K562 (cell line): ENCODE measurements around the gene NDUFA7. TPM values are rescaled to one million over a fixed set of nuclear protein-coding genes. Genes with fewer than 3 reads are reported as not detected.

ENCODE experiments used
- ATAC-seq: fragments of 200-7000 bp; cut with Tn5 transposase; 3 replicates; pipeline ENCODE4 v1.9.1; 2020; ENCODE audit warnings: moderate library complexity
- BruUV-seq: library from RNA; stranded (reverse); fragments of 400-500 nt; replicated peaks from 2 replicates; lab custom pipeline; 2021; lab: Mats Ljungman, UMichigan
- CTCF ChIA-PET: fragments of 300-600 bp; formaldehyde crosslinking; extraction: SDS; loops from one replicate; lab custom pipeline; 2021; ENCODE audit warnings: low intra/inter-chr PET ratio; lab: Yijun Ruan, JAX
- POLR2A ChIA-PET: fragments of 300-600, 350-650 bp; sonication (Branson Sonifier 250); formaldehyde crosslinking; extraction: SDS; loops from one replicate; lab custom pipeline; 2021; ENCODE audit warnings: antibody characterized with exemption, inconsistent platforms; lab: Yijun Ruan, JAX
- DNase-seq, 4 experiments: peaks; one replicate each; pipeline versions ENCODE4 v3.0.0 to v3.0.0-alpha.2; 2011 to 2018; ENCODE audit warnings: low spot score in 3 of 4, mixed read lengths in 3 of 4; ENCODE audit errors: extremely low read depth in 1 of 4
- FAIRE-seq: peaks from 2 replicates; lab custom pipeline; 2011; peaks lifted over from hg19 to GRCh38; lab: Jason Lieb, UNC
- H2AFZ ChIP-seq: 2 replicates; pipeline ENCODE4 v1.6.0; 2011; ENCODE audit warnings: low read depth, low read length, control low read depth, inconsistent platforms
- H3K27ac ChIP-seq: fragments of 200-600 bp; 3 replicates; pipeline ENCODE4 v1.8.0; 2011; ENCODE audit warnings: low read depth, mild to moderate bottlenecking, control low read depth, inconsistent platforms, low read length, moderate library complexity, mixed read lengths; ENCODE audit errors: extremely low read depth
- H3K27me3 ChIP-seq, 2 experiments: fragments of 300-600 bp in 1 of 2; 2 replicates in 1 of 2; 3 replicates in 1 of 2; pipeline versions ENCODE4 v1.6.0 to v1.8.0; 2011; ENCODE audit warnings: inconsistent platforms in 2 of 2, low read length in 2 of 2, mild to moderate bottlenecking in 1 of 2, mixed read lengths in 1 of 2, moderate library complexity in 1 of 2; ENCODE audit not compliant: control insufficient read depth in 2 of 2, insufficient read depth in 2 of 2
- H3K36me3 ChIP-seq: fragments of 300-600 bp; 3 replicates; pipeline ENCODE4 v1.8.0; 2011; ENCODE audit warnings: mild to moderate bottlenecking, low read length, inconsistent platforms; ENCODE audit not compliant: control insufficient read depth, insufficient read depth
- H3K4me1 ChIP-seq, 2 experiments: fragments of 200-600 bp in 1 of 2; replicated peaks in 1 of 2; 2 replicates in 1 of 2; 3 replicates in 1 of 2; pipeline versions ENCODE4 v1.5.1 to v1.8.0; 2011; ENCODE audit warnings: inconsistent platforms in 2 of 2, low read length in 2 of 2, mild to moderate bottlenecking in 1 of 2, mixed read lengths in 1 of 2, moderate library complexity in 1 of 2; ENCODE audit not compliant: control insufficient read depth in 2 of 2, insufficient read depth in 2 of 2
- H3K4me2 ChIP-seq: 2 replicates; pipeline ENCODE4 v1.6.1; 2011; ENCODE audit warnings: low read length, control low read depth, inconsistent platforms, mixed read lengths; ENCODE audit not compliant: insufficient read depth
- H3K4me3 ChIP-seq: fragments of 200-600 bp; sonication (generic), shearing (Covaris generic); 2 replicates; pipeline ENCODE4 v1.5.1; 2016; ENCODE audit warnings: control low read depth, inconsistent platforms
- H3K79me2 ChIP-seq: fragments of 200-600 bp; 3 replicates; pipeline ENCODE4 v1.8.0; 2011; ENCODE audit warnings: low read length, inconsistent platforms; ENCODE audit not compliant: control insufficient read depth, insufficient read depth
- H3K9ac ChIP-seq, 2 experiments: 2 replicates each; pipeline versions ENCODE4 v1.6.0 to v1.6.1; 2011; ENCODE audit warnings: low read depth in 2 of 2, low read length in 2 of 2, control low read depth in 1 of 2, inconsistent platforms in 1 of 2, mild to moderate bottlenecking in 1 of 2, mixed read lengths in 1 of 2; ENCODE audit not compliant: insufficient read depth in 1 of 2
- H3K9me1 ChIP-seq: one replicate; pipeline ENCODE4 v1.6.0; 2011; ENCODE audit warnings: inconsistent platforms, mild to moderate bottlenecking, low read length, moderate library complexity; ENCODE audit not compliant: control insufficient read depth, insufficient read depth
- H3K9me3 ChIP-seq: replicated peaks from 2 replicates; pipeline ENCODE4 v1.5.1; 2011; ENCODE audit warnings: low read depth, low read length, inconsistent platforms; ENCODE audit not compliant: control insufficient read depth, insufficient read depth
- H4K20me1 ChIP-seq: replicated peaks from 2 replicates; pipeline ENCODE4 v1.6.1; 2011; ENCODE audit warnings: low read length, inconsistent platforms, mixed read lengths; ENCODE audit not compliant: control insufficient read depth, insufficient read depth
- EP400 ChIP-seq: fragments of 450-650 bp; IDR thresholded peaks from 2 replicates; pipeline ENCODE4 v1.6.1; 2017; ENCODE audit warnings: antibody characterized with exemption, mild to moderate bottlenecking, moderate library complexity
- ZBTB17 ChIP-seq: fragments of 450-650 bp; formaldehyde crosslinking; IDR thresholded peaks from 2 replicates; pipeline ENCODE4 v1.4.0; 2020; ENCODE audit warnings: mild to moderate bottlenecking
- WGBS: fragments of 100-300 bp; shearing (Covaris generic); methylation state at CpG from one replicate; pipeline ENCODE4 v1.1.6; 2016; ENCODE audit warnings: low coverage, mixed read lengths; ENCODE audit not compliant: insufficient coverage; ENCODE audit errors: missing lambda C conversion rate; 5-methylcytosine and 5-hydroxymethylcytosine counted together
- in situ Hi-C: fragments of 300-500 bp; cut with MboI; formaldehyde crosslinking; loops from 4 replicates; pipeline ENCODE4 v1.15.0; 2018; ENCODE audit warnings: inconsistent platforms, mixed read lengths
- intact Hi-C: fragments of 100-400 bp; cut with micrococcal nuclease; formaldehyde crosslinking; loops from 2 replicates; pipeline ENCODE4 v1.14.2; 2022
- polyA plus RNA-seq, 8 experiments: library from polyadenylated mRNA; depleted of rRNA in 4 of 8; stranded (reverse) in 5 of 8; unstranded in 3 of 8; fragments of >200 nt; fragmentation: Nextera tagmentation in 2 of 8; fragmentation: Illumina TruSeq in 1 of 8; extraction: Ambion mirVana in 2 of 8; extraction: Trizol in 1 of 8; gene quantifications; 2 replicates each; pipeline versions ENCODE4 v1.2.1 to v1.2.3, GENCODE V29; 2011 to 2014; ENCODE audit warnings: inconsistent platforms in 1 of 8, missing spikeins in 1 of 8
- total RNA-seq, 7 experiments: library from RNA; depleted of rRNA in 6 of 7; stranded (reverse); fragments of >200 nt in 6 of 7; fragmentation: Illumina TruSeq in 2 of 7; extraction: Trizol in 2 of 7; gene quantifications; 2 replicates each; pipeline versions ENCODE4 v1.2.1 to v1.2.3, GENCODE V29; 2011 to 2021; ENCODE audit warnings: low replicate concordance in 1 of 7
- TF ChIP-seq, protein P1 (sequence below): sonication (generic); formaldehyde crosslinking; IDR thresholded peaks from 2 replicates; pipeline ENCODE4 v1.8.1; 2023; ENCODE audit warnings: mild to moderate bottlenecking, missing genetic modification reagents

NDUFA7 gene
- total and polyA plus RNA-seq, 9 of the 15 experiments (the other 6 are each of a cell fraction or from before 2014, with no cell fraction given), result 70.8 to 348 (median 142) TPM

- no peak for ATAC-seq
- BruUV-seq, result no TSS peak
- Histone ChIP-seq H3K36me3 (no peaks in the 10 kb centered on the region), H3K9me1 (no peaks in the 10 kb centered on the region), H3K27ac (no peak overlapping the region), H3K79me2 (no peaks in the 10 kb centered on the region), H3K4me1 (peaks cover 0 to 34% of the 10 kb centered on the region in 2 experiments; a peak in 3 of 5 replicates), H3K4me3 (no peak overlapping the region), H3K9me3 (no peaks in the 10 kb centered on the region), H3K9ac (no peak overlapping the region; a peak in 1 of 4 replicates), H3K4me2 (no peak overlapping the region), H2AFZ (no peak overlapping the region), H3K27me3 (peaks cover 13 to 33% of the 10 kb centered on the region in 2 experiments; a peak in 4 of 5 replicates), H4K20me1 (no peaks in the 10 kb centered on the region)
- in situ Hi-C loops, result no loop called here
- peak in 1 of 4 experiments; percentile 22 for DNase-seq
- CTCF ChIA-PET, result no interaction called here
- intact Hi-C loops, result no loop called here
- WGBS, result 31% methylated on average over 33 of the region's 52 CpGs
- TF ChIP-seq EP400 (no peak), ZBTB17 (CRISPR knock-in tag) (no peak)
- TF ChIP-seq, protein P1, sequence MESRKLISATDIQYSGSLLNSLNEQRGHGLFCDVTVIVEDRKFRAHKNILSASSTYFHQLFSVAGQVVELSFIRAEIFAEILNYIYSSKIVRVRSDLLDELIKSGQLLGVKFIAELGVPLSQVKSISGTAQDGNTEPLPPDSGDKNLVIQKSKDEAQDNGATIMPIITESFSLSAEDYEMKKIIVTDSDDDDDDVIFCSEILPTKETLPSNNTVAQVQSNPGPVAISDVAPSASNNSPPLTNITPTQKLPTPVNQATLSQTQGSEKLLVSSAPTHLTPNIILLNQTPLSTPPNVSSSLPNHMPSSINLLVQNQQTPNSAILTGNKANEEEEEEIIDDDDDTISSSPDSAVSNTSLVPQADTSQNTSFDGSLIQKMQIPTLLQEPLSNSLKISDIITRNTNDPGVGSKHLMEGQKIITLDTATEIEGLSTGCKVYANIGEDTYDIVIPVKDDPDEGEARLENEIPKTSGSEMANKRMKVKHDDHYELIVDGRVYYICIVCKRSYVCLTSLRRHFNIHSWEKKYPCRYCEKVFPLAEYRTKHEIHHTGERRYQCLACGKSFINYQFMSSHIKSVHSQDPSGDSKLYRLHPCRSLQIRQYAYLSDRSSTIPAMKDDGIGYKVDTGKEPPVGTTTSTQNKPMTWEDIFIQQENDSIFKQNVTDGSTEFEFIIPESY, result peak; percentile 37; the same call in 1 of the 2 replicates
- POLR2A ChIA-PET, result interaction anchor here (0.6 to 3.8 kb wide), 4 partner anchors 10 to 53 kb away, joined by 3 to 34 read pairs (median 8); no protein-coding TSS in a partner anchor
- no peak for FAIRE-seq
Measured at GRCh38 chr19:8332976-8333766, 12.0 kb upstream of the NDUFA7 start.
